Measurements from ENCODE around the gene EMID1.

Gene EMID1

GRCh38 chr22:29205594-29206371 lies at the start of gene EMID1:
TSS of gene EMID1 (plus strand) at chr22:29205896. CDS start at chr22:29206039, 143 bp downstream.
- H3K27ac Mint-ChIP-seq = no peak within 1 kb of the TSS
- no peak for ATAC-seq
- no peak for DNase-seq
- H3K4me1 Mint-ChIP-seq = peaks cover 51% of the 10 kb centered on the region
- H3K27me3 Mint-ChIP-seq = peaks cover 75% of the 10 kb centered on the region
- H3K9me3 Mint-ChIP-seq = no peaks in the 10 kb centered on the region
- H3K4me3 Mint-ChIP-seq = peak within 1 kb of the TSS; percentile 58 to 85

GRCh38 chr22:29155966-29156365 lies 49.7 kb upstream of the EMID1 start:
- ATAC-seq (no peak), DNase-seq (no peak)
- Mint-ChIP-seq H3K9me3 (no peaks in the 10 kb centered on the region), H3K4me1 (peaks cover 13% of the 10 kb centered on the region), H3K27me3 (peaks cover 79% of the 10 kb centered on the region), H3K4me3 (no peak overlapping the region), H3K27ac (no peak overlapping the region)

GRCh38 chr22:29156507-29156906 lies 49.2 kb upstream of the EMID1 start:
- DNase-seq (no peak), ATAC-seq (peak; percentile 37)
- no peaks in the 10 kb centered on the region for H3K9me3 Mint-ChIP-seq
- peaks cover 84% of the 10 kb centered on the region for H3K27me3 Mint-ChIP-seq
- no peak overlapping the region for H3K27ac Mint-ChIP-seq
- H3K4me1 Mint-ChIP-seq = peaks cover 15% of the 10 kb centered on the region
- H3K4me3 Mint-ChIP-seq = no peak overlapping the region

- DNase-seq (no peak), ATAC-seq (no peak)
- peaks cover 72% of the 10 kb centered on the region for H3K27me3 Mint-ChIP-seq
- H3K9me3 Mint-ChIP-seq = no peaks in the 10 kb centered on the region
- H3K27ac Mint-ChIP-seq = no peak overlapping the region
- peaks cover 16% of the 10 kb centered on the region for H3K4me1 Mint-ChIP-seq
- H3K4me3 Mint-ChIP-seq = no peak overlapping the region
These were observed 47.7 kb upstream of the EMID1 start for GRCh38 chr22:29157759-29158535.

- Mint-ChIP-seq H3K4me3 (no peak overlapping the region), H3K4me1 (peaks cover 22% of the 10 kb centered on the region), H3K9me3 (no peaks in the 10 kb centered on the region), H3K27ac (no peak overlapping the region), H3K27me3 (peaks cover 72% of the 10 kb centered on the region)
- no peak for DNase-seq
- ATAC-seq = no peak
These were observed 47.1 kb upstream of the EMID1 start for GRCh38 chr22:29158546-29158945.

- no peaks in the 10 kb centered on the region for H3K9me3 Mint-ChIP-seq
- H3K27me3 Mint-ChIP-seq = peaks cover 69% of the 10 kb centered on the region
- no peak for ATAC-seq
- no peak for DNase-seq
- peaks cover 38% of the 10 kb centered on the region for H3K4me1 Mint-ChIP-seq
- no peak overlapping the region for H3K27ac Mint-ChIP-seq
- no peak overlapping the region for H3K4me3 Mint-ChIP-seq
These were observed 41.9 kb upstream of the EMID1 start for GRCh38 chr22:29163808-29164207.

- peaks cover 77% of the 10 kb centered on the region for H3K27me3 Mint-ChIP-seq
- DNase-seq = no peak
- H3K4me1 Mint-ChIP-seq = peaks cover 38% of the 10 kb centered on the region
- H3K4me3 Mint-ChIP-seq = no peak overlapping the region
- no peak for ATAC-seq
- H3K27ac Mint-ChIP-seq = no peak overlapping the region
- H3K9me3 Mint-ChIP-seq = no peaks in the 10 kb centered on the region
These were observed 40.2 kb upstream of the EMID1 start for GRCh38 chr22:29165321-29166060.

- Mint-ChIP-seq H3K4me1 (peaks cover 32% of the 10 kb centered on the region), H3K9me3 (no peaks in the 10 kb centered on the region), H3K4me3 (peak overlapping the region in 1 of 2 donors; percentile 35), H3K27ac (peak overlapping the region; percentile 72 to 83), H3K27me3 (peaks cover 80% of the 10 kb centered on the region)
- no peak for DNase-seq
- no peak for ATAC-seq
These were observed 39.5 kb upstream of the EMID1 start for GRCh38 chr22:29166180-29166579.

- Mint-ChIP-seq H3K27me3 (peaks cover 87% of the 10 kb centered on the region), H3K27ac (peak overlapping the region; percentile 64 to 80), H3K9me3 (peaks cover 0 to 9% of the 10 kb centered on the region in 2 donors), H3K4me1 (peaks cover 31% of the 10 kb centered on the region), H3K4me3 (peak overlapping the region; percentile 53 to 69)
- ATAC-seq = peak; percentile 97
- DNase-seq = peak; percentile 69 to 92
These were observed 38.4 kb upstream of the EMID1 start for GRCh38 chr22:29167032-29167911.

GRCh38 chr22:29171721-29172120 lies 34.0 kb upstream of the EMID1 start:
- no peak for ATAC-seq
- Mint-ChIP-seq H3K4me3 (no peak overlapping the region), H3K27ac (no peak overlapping the region), H3K4me1 (peaks cover 13% of the 10 kb centered on the region), H3K9me3 (peaks cover 19 to 26% of the 10 kb centered on the region in 2 donors), H3K27me3 (peaks cover 73% of the 10 kb centered on the region)
- DNase-seq = no peak

- peaks cover 8% of the 10 kb centered on the region for H3K4me1 Mint-ChIP-seq
- DNase-seq (no peak), ATAC-seq (no peak)
- H3K4me3 Mint-ChIP-seq = no peak overlapping the region
- peaks cover 19 to 26% of the 10 kb centered on the region in 2 donors for H3K9me3 Mint-ChIP-seq
- peaks cover 72% of the 10 kb centered on the region for H3K27me3 Mint-ChIP-seq
- H3K27ac Mint-ChIP-seq = no peak overlapping the region
These were observed 33.5 kb upstream of the EMID1 start for GRCh38 chr22:29172216-29172615.

GRCh38 chr22:29175312-29175835 lies 30.3 kb upstream of the EMID1 start:
- ATAC-seq = no peak
- Mint-ChIP-seq H3K4me3 (no peak overlapping the region), H3K27ac (no peak overlapping the region), H3K27me3 (peaks cover 49% of the 10 kb centered on the region), H3K4me1 (no peaks in the 10 kb centered on the region), H3K9me3 (peaks cover 19 to 26% of the 10 kb centered on the region in 2 donors)
- DNase-seq = no peak

- H3K9me3 Mint-ChIP-seq = no peaks in the 10 kb centered on the region
- no peak overlapping the region for H3K27ac Mint-ChIP-seq
- ATAC-seq (no peak), DNase-seq (no peak)
- no peak overlapping the region for H3K4me3 Mint-ChIP-seq
- peaks cover 20% of the 10 kb centered on the region for H3K27me3 Mint-ChIP-seq
- no peaks in the 10 kb centered on the region for H3K4me1 Mint-ChIP-seq
These were observed 21.5 kb upstream of the EMID1 start for GRCh38 chr22:29183971-29184848.
